ENCODE measurements around the gene PNLIP. TPM values are rescaled to one million over a fixed set of nuclear protein-coding genes. Genes with fewer than 3 reads are reported as not detected.

PNLIP gene
- total RNA-seq, 1 experiment from 2014 or later, result 1.5 TPM

DNA sequence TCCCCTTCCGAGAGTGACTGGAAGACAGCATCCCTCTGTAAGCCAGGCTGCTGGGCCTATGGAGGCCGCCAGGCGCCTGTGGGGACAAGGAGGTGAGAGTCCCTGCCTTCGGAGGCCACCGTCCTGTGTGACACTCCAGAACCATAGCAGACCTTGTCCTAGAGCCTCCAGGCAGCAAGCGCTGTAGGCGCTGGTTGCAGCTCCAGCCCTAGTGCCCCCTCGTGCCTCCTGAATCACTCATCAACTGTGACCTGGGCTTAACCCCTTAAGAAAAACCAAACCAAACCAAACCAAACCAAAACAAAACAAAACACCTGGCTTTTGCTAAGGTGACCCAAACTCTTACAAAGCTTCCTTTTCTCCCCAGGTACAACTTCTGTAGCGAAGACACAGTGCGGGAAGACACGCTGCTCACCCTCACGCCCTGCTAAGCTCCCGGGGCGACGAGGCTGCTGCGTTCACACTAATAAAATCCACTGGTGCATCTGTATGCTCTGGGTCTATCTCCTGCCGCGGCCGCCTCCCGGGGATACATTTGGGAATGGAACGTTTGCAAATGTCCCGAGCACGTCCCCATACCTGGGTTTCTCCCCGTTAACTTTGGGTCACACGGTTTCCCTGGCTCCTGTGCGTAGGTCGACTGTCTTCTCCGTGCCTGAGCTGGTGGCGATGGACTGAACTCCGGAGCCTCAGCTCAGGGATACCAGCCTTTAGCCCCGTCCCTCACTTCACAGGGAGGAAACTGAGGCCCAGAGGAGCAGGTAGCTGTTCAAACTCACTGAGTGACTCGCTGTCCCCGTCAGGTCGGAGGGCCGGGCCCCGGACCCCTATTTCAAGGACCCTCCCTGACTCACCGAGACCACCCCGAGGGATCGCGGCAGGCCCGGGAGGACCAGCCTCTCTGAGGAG lies 63.2 kb downstream of the PNLIP start:
- DNase-seq (ENCODE audit: low read depth, low spot score) (no peak), ATAC-seq (0 out of 2 replicates have a peak, but pooled peaks have one; percentile 26)
- POLR2A ChIA-PET, result no interaction called here
- H3K9me3 ChIP-seq (ENCODE audit: control insufficient read depth, insufficient read depth, low read depth, low read length), result no peaks in the 10 kb centered on the region
- no peaks in the 10 kb centered on the region for H3K27me3 ChIP-seq (ENCODE audit: control insufficient read depth, insufficient read depth, low read length)
- in situ Hi-C loops (cut with HindIII; ENCODE audit: low pct_unique_long_range_greater_than_20kb, low sequenced_read_pairs) (no loop called here), intact Hi-C loops (cut with micrococcal nuclease; ENCODE audit: unreplicated experiment) (no loop called here)
- no peak overlapping the region for H3K27ac ChIP-seq (ENCODE audit: low read length)
- H3K4me1 ChIP-seq (ENCODE audit: control insufficient read depth, insufficient read depth, low read length), result no peaks in the 10 kb centered on the region
- TF ChIP-seq, protein P1, sequence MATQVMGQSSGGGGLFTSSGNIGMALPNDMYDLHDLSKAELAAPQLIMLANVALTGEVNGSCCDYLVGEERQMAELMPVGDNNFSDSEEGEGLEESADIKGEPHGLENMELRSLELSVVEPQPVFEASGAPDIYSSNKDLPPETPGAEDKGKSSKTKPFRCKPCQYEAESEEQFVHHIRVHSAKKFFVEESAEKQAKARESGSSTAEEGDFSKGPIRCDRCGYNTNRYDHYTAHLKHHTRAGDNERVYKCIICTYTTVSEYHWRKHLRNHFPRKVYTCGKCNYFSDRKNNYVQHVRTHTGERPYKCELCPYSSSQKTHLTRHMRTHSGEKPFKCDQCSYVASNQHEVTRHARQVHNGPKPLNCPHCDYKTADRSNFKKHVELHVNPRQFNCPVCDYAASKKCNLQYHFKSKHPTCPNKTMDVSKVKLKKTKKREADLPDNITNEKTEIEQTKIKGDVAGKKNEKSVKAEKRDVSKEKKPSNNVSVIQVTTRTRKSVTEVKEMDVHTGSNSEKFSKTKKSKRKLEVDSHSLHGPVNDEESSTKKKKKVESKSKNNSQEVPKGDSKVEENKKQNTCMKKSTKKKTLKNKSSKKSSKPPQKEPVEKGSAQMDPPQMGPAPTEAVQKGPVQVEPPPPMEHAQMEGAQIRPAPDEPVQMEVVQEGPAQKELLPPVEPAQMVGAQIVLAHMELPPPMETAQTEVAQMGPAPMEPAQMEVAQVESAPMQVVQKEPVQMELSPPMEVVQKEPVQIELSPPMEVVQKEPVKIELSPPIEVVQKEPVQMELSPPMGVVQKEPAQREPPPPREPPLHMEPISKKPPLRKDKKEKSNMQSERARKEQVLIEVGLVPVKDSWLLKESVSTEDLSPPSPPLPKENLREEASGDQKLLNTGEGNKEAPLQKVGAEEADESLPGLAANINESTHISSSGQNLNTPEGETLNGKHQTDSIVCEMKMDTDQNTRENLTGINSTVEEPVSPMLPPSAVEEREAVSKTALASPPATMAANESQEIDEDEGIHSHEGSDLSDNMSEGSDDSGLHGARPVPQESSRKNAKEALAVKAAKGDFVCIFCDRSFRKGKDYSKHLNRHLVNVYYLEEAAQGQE (IDR thresholded peaks at IDR 0.05; ENCODE audit: insufficient read depth in 1 of 2, low read depth in 2 of 2, low read length in 1 of 2), result no peak
- TF ChIP-seq POLR2AphosphoS5 (IDR thresholded peaks at IDR 0.05; ENCODE audit: low read depth, low read length) (no peak), TCF7L2 (IDR thresholded peaks at IDR 0.05; ENCODE audit: low read depth, low read length) (no peak), SIN3A (IDR thresholded peaks at IDR 0.05; ENCODE audit: borderline replicate concordance, insufficient read depth, low read depth, low read length) (no peak)
- TF ChIP-seq, protein P2, sequence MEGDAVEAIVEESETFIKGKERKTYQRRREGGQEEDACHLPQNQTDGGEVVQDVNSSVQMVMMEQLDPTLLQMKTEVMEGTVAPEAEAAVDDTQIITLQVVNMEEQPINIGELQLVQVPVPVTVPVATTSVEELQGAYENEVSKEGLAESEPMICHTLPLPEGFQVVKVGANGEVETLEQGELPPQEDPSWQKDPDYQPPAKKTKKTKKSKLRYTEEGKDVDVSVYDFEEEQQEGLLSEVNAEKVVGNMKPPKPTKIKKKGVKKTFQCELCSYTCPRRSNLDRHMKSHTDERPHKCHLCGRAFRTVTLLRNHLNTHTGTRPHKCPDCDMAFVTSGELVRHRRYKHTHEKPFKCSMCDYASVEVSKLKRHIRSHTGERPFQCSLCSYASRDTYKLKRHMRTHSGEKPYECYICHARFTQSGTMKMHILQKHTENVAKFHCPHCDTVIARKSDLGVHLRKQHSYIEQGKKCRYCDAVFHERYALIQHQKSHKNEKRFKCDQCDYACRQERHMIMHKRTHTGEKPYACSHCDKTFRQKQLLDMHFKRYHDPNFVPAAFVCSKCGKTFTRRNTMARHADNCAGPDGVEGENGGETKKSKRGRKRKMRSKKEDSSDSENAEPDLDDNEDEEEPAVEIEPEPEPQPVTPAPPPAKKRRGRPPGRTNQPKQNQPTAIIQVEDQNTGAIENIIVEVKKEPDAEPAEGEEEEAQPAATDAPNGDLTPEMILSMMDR (IDR thresholded peaks at IDR 0.05), result no peak
- no TSS peak for BruUV-seq (replicated peaks)
- no peak overlapping the region for H3K4me3 ChIP-seq (ENCODE audit: low read depth in 2 of 2, low read length in 2 of 2)
- no peaks in the 10 kb centered on the region for H3K36me3 ChIP-seq (ENCODE audit: control insufficient read depth, insufficient read depth, low read length)
- CTCF ChIA-PET, result no interaction called here

DNA sequence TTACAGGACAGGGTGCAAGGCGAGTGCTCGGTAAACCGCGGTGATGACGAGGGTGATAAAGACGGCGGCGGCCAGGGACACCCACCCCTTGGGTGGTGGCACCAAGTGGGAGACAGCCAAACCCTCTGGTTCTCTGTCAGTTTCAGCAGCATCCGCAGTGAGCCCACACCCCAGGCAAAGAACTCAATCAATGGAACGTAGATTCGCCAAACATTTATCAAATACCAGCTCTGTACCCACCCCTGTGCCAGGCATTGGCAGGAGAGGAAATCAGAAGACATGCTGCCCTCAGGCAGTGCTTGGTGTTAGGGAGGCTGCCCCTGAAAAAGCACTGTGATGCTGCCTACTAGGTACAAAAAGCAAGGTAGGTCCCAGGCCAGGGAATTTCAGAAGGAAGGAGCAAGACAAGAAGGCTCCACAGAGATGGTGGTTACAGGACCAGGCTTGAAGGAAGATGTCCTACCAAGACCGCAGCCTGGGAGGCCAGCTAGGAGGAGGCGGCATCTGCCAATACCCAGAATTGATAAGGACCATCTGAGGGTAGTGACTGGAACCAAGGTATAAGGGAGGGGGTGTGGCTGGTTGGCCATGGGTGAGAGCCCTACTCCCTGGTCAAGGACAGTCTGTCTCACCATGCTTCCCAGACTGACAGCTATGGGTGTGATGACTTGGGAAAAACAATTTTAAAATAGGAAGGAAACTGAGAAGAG lies 64.9 kb downstream of the PNLIP start:
- no TSS peak for BruUV-seq (replicated peaks)
- intact Hi-C loops (cut with micrococcal nuclease; ENCODE audit: unreplicated experiment) (no loop called here), in situ Hi-C loops (cut with HindIII; ENCODE audit: low pct_unique_long_range_greater_than_20kb, low sequenced_read_pairs) (no loop called here)
- ChIA-PET POLR2A (no interaction called here), CTCF (interaction anchor here (0.7 kb wide), 1 partner anchor 65 kb away, joined by 3 read pairs; no protein-coding TSS in a partner anchor)
- no peaks in the 10 kb centered on the region for H3K27me3 ChIP-seq (ENCODE audit: control insufficient read depth, insufficient read depth, low read length)
- no peak overlapping the region for H3K4me3 ChIP-seq (ENCODE audit: low read depth in 2 of 2, low read length in 2 of 2)
- DNase-seq (ENCODE audit: low read depth, low spot score) (no peak), ATAC-seq (no peak)
- TF ChIP-seq SIN3A (IDR thresholded peaks at IDR 0.05; ENCODE audit: borderline replicate concordance, insufficient read depth, low read depth, low read length) (no peak), TCF7L2 (IDR thresholded peaks at IDR 0.05; ENCODE audit: low read depth, low read length) (no peak), POLR2AphosphoS5 (IDR thresholded peaks at IDR 0.05; ENCODE audit: low read depth, low read length) (no peak)
- TF ChIP-seq, protein P2 (IDR thresholded peaks at IDR 0.05), result no peak
- TF ChIP-seq, protein P1 (IDR thresholded peaks at IDR 0.05; ENCODE audit: insufficient read depth in 1 of 2, low read depth in 2 of 2, low read length in 1 of 2), result no peak
- no peaks in the 10 kb centered on the region for H3K9me3 ChIP-seq (ENCODE audit: control insufficient read depth, insufficient read depth, low read depth, low read length)
- no peaks in the 10 kb centered on the region for H3K36me3 ChIP-seq (ENCODE audit: control insufficient read depth, insufficient read depth, low read length)
- no peaks in the 10 kb centered on the region for H3K4me1 ChIP-seq (ENCODE audit: control insufficient read depth, insufficient read depth, low read length)
- H3K27ac ChIP-seq (ENCODE audit: low read length), result no peak overlapping the region
